PFSK-1 (cell line): Measurements from ENCODE around the gene MACC1.

Experiments
- FOXP2 ChIP-seq: optimal IDR thresholded peaks from 2 replicates; pipeline ENCODE3; 2011; ENCODE audit warnings: borderline replicate concordance, control low read depth, inconsistent platforms; ENCODE audit not compliant: insufficient read depth; ENCODE audit errors: extremely low read length, extremely low read depth
- POLR2AphosphoS5 ChIP-seq: IDR thresholded peaks from 2 replicates; pipeline ENCODE4 v1.6.1; 2012; ENCODE audit warnings: low read depth, mild to moderate bottlenecking, control low read depth, low read length, moderate library complexity
- SIN3A ChIP-seq: IDR thresholded peaks from 2 replicates; pipeline ENCODE4 v1.6.1; 2012; ENCODE audit warnings: mild to moderate bottlenecking, low read length, moderate library complexity, borderline replicate concordance; ENCODE audit not compliant: insufficient read depth
- TAF1 ChIP-seq: IDR thresholded peaks from 2 replicates; pipeline ENCODE4 v1.6.1; 2012; ENCODE audit warnings: low read length, control low read depth, borderline replicate concordance; ENCODE audit not compliant: insufficient read depth
- TF ChIP-seq, protein P1 (sequence below), 2 experiments: IDR thresholded peaks; 2 replicates each; pipeline versions ENCODE4 v1.6.1 to v1.8.0; 2011 to 2012; ENCODE audit warnings: low read depth in 2 of 2, low read length in 2 of 2, control low read depth in 1 of 2, inconsistent platforms in 1 of 2, mild to moderate bottlenecking in 1 of 2, moderate library complexity in 1 of 2; ENCODE audit not compliant: insufficient read depth in 1 of 2

Gene MACC1

GRCh38 chr7:20153999-20154398 is 63.2 kb downstream of the MACC1 start:
- TF ChIP-seq SIN3A (no peak), POLR2AphosphoS5 (no peak), FOXP2 (no peak), TAF1 (no peak)
- TF ChIP-seq, protein P1, sequence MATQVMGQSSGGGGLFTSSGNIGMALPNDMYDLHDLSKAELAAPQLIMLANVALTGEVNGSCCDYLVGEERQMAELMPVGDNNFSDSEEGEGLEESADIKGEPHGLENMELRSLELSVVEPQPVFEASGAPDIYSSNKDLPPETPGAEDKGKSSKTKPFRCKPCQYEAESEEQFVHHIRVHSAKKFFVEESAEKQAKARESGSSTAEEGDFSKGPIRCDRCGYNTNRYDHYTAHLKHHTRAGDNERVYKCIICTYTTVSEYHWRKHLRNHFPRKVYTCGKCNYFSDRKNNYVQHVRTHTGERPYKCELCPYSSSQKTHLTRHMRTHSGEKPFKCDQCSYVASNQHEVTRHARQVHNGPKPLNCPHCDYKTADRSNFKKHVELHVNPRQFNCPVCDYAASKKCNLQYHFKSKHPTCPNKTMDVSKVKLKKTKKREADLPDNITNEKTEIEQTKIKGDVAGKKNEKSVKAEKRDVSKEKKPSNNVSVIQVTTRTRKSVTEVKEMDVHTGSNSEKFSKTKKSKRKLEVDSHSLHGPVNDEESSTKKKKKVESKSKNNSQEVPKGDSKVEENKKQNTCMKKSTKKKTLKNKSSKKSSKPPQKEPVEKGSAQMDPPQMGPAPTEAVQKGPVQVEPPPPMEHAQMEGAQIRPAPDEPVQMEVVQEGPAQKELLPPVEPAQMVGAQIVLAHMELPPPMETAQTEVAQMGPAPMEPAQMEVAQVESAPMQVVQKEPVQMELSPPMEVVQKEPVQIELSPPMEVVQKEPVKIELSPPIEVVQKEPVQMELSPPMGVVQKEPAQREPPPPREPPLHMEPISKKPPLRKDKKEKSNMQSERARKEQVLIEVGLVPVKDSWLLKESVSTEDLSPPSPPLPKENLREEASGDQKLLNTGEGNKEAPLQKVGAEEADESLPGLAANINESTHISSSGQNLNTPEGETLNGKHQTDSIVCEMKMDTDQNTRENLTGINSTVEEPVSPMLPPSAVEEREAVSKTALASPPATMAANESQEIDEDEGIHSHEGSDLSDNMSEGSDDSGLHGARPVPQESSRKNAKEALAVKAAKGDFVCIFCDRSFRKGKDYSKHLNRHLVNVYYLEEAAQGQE (IDR thresholded peaks at IDR 0.05; ENCODE audit: insufficient read depth in 1 of 2, low read depth in 2 of 2, low read length in 2 of 2), result no peak

GRCh38 chr7:20153567-20153966 is 63.6 kb downstream of the MACC1 start:
- TF ChIP-seq FOXP2, result no peak
- TF ChIP-seq POLR2AphosphoS5, result no peak
- TF ChIP-seq TAF1, result no peak
- TF ChIP-seq SIN3A, result no peak
- TF ChIP-seq, protein P1 (IDR thresholded peaks at IDR 0.05; ENCODE audit: insufficient read depth in 1 of 2, low read depth in 2 of 2, low read length in 2 of 2), result no peak

GRCh38 chr7:20152511-20152910 is 64.7 kb downstream of the MACC1 start:
- no peak for TF ChIP-seq FOXP2
- TF ChIP-seq TAF1, result no peak
- no peak for TF ChIP-seq POLR2AphosphoS5
- TF ChIP-seq, protein P1 (IDR thresholded peaks at IDR 0.05; ENCODE audit: insufficient read depth in 1 of 2, low read depth in 2 of 2, low read length in 2 of 2), result no peak
- no peak for TF ChIP-seq SIN3A

GRCh38 chr7:20151708-20152456 is 65.3 kb downstream of the MACC1 start:
- no peak for TF ChIP-seq POLR2AphosphoS5
- no peak for TF ChIP-seq SIN3A
- no peak for TF ChIP-seq TAF1
- no peak for TF ChIP-seq FOXP2
- TF ChIP-seq, protein P1 (IDR thresholded peaks at IDR 0.05; ENCODE audit: insufficient read depth in 1 of 2, low read depth in 2 of 2, low read length in 2 of 2), result no peak

- no peak for TF ChIP-seq POLR2AphosphoS5
- no peak for TF ChIP-seq FOXP2
- TF ChIP-seq TAF1, result no peak
- TF ChIP-seq, protein P1 (IDR thresholded peaks at IDR 0.05; ENCODE audit: insufficient read depth in 1 of 2, low read depth in 2 of 2, low read length in 2 of 2), result no peak
- TF ChIP-seq SIN3A, result no peak
Observed at GRCh38 chr7:20146451-20146850, 70.7 kb downstream of the MACC1 start.
